KMS-11 (cell line): ENCODE results near the gene PNLIPRP1.

Source experiments
- H2AFZ ChIP-seq: fragments of 200-600 bp; sonication (generic); 2 replicates; pipeline ENCODE4 v1.6.1; 2016; ENCODE audit warnings: antibody characterized with exemption, mixed run types, low read depth
- H3K27ac ChIP-seq: fragments of 200-600 bp; sonication (generic); 2 replicates; pipeline ENCODE4 v1.6.1; 2016; ENCODE audit warnings: mild to moderate bottlenecking, mixed run types
- H3K27me3 ChIP-seq: fragments of 200-600 bp; sonication (generic); 2 replicates; pipeline ENCODE4 v1.6.1; 2017; ENCODE audit warnings: mild to moderate bottlenecking, low read depth, mixed run types, moderate library complexity; ENCODE audit not compliant: insufficient read depth
- H3K36me3 ChIP-seq: fragments of 200-600 bp; sonication (generic); 2 replicates; pipeline ENCODE4 v1.6.1; 2017; ENCODE audit warnings: mild to moderate bottlenecking, mixed run types; ENCODE audit not compliant: insufficient read depth
- H3K4me1 ChIP-seq: fragments of 200-600 bp; sonication (generic); 2 replicates; pipeline ENCODE4 v1.6.1; 2016; ENCODE audit warnings: mild to moderate bottlenecking, low read depth, mixed run types; ENCODE audit not compliant: poor library complexity, severe bottlenecking
- H3K4me2 ChIP-seq: fragments of 200-600 bp; sonication (generic); 2 replicates; pipeline ENCODE4 v1.7.0; 2016; ENCODE audit warnings: mild to moderate bottlenecking, mixed run types
- H3K4me3 ChIP-seq: fragments of 200-600 bp; sonication (generic); IDR thresholded peaks from 2 replicates; pipeline ENCODE4 v1.6.1; 2017; ENCODE audit warnings: low read depth, low read length, mixed read lengths; ENCODE audit not compliant: insufficient read depth
- H3K79me2 ChIP-seq: fragments of 200-600 bp; sonication (generic); 2 replicates; pipeline ENCODE4 v1.6.1; 2016; ENCODE audit warnings: low read depth, mixed run types; ENCODE audit not compliant: insufficient read depth
- H3K9ac ChIP-seq: fragments of 200-600 bp; sonication (generic); 2 replicates; pipeline ENCODE4 v1.6.1; 2016; ENCODE audit warnings: mild to moderate bottlenecking, mixed run types
- H4K20me1 ChIP-seq: fragments of 200-600 bp; sonication (generic); 2 replicates; pipeline ENCODE4 v1.6.1; 2016; ENCODE audit warnings: mild to moderate bottlenecking, mixed run types; ENCODE audit not compliant: insufficient read depth
- TF ChIP-seq, protein P1 (sequence below): fragments of 200-600 bp; sonication (generic); conservative IDR thresholded peaks from 2 replicates; pipeline ENCODE4 v1.6.1; 2017; ENCODE audit warnings: low read depth, mild to moderate bottlenecking, antibody characterized with exemption, low read length, moderate library complexity, mixed read lengths

PNLIPRP1 gene

DNA sequence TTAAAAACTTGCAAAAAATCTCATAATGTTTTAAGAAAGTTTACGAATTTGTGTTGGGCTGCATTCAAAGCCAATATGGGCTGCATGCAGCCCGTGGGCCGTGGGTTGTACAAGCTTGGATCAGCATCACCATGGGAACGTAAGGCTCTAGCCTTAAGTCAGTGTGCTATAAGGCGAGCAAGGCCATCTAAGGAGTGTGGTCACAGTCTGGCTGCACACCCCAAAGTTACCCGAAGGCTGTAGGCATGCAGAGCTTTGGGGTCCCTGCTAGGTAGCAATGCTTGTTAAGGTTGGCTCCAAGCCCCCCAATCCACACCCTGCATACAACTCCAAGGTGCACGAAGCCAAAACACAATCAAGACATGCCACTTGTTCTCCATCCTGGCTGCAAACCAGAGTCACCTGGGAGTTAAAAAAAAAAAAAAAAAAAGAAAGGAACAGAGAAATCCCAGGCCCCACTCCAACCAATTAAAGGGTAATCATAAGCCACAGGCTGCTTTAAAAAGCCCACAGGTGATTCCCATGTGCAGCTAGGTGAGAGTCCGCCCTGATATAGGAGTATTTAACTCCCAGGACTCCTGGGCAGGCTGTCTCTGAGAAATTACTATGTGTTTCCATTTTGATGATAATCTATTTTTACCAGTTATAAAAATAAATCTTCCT lies 21.5 kb downstream of the PNLIPRP1 start:
- no peak overlapping the region for H3K27ac ChIP-seq
- no peaks in the 10 kb centered on the region for H3K4me1 ChIP-seq
- H3K36me3 ChIP-seq: no peaks in the 10 kb centered on the region
- no peak overlapping the region for H3K4me2 ChIP-seq
- H3K79me2 ChIP-seq: no peaks in the 10 kb centered on the region
- TF ChIP-seq, protein P1, sequence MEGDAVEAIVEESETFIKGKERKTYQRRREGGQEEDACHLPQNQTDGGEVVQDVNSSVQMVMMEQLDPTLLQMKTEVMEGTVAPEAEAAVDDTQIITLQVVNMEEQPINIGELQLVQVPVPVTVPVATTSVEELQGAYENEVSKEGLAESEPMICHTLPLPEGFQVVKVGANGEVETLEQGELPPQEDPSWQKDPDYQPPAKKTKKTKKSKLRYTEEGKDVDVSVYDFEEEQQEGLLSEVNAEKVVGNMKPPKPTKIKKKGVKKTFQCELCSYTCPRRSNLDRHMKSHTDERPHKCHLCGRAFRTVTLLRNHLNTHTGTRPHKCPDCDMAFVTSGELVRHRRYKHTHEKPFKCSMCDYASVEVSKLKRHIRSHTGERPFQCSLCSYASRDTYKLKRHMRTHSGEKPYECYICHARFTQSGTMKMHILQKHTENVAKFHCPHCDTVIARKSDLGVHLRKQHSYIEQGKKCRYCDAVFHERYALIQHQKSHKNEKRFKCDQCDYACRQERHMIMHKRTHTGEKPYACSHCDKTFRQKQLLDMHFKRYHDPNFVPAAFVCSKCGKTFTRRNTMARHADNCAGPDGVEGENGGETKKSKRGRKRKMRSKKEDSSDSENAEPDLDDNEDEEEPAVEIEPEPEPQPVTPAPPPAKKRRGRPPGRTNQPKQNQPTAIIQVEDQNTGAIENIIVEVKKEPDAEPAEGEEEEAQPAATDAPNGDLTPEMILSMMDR: no peak
- no peaks in the 10 kb centered on the region for H3K27me3 ChIP-seq
- no peaks in the 10 kb centered on the region for H4K20me1 ChIP-seq
- H2AFZ ChIP-seq: no peak overlapping the region
- no peak overlapping the region for H3K9ac ChIP-seq
- H3K4me3 ChIP-seq: no peak overlapping the region

- no peak overlapping the region for H3K4me2 ChIP-seq
- no peak overlapping the region for H2AFZ ChIP-seq
- H3K9ac ChIP-seq: no peak overlapping the region
- H3K27ac ChIP-seq: no peak overlapping the region
- H4K20me1 ChIP-seq: no peaks in the 10 kb centered on the region
- no peaks in the 10 kb centered on the region for H3K27me3 ChIP-seq
- TF ChIP-seq, protein P1: no peak
- no peaks in the 10 kb centered on the region for H3K79me2 ChIP-seq
- no peaks in the 10 kb centered on the region for H3K4me1 ChIP-seq
- no peaks in the 10 kb centered on the region for H3K36me3 ChIP-seq
- H3K4me3 ChIP-seq: no peak overlapping the region
Measured at GRCh38 chr10:116613471-116613870, 22.7 kb downstream of the PNLIPRP1 start.

GRCh38 chr10:116614796-116615195 lies 24.0 kb downstream of the PNLIPRP1 start:
- TF ChIP-seq, protein P1: no peak
- H3K9ac ChIP-seq: no peak overlapping the region
- H3K36me3 ChIP-seq: no peaks in the 10 kb centered on the region

DNA sequence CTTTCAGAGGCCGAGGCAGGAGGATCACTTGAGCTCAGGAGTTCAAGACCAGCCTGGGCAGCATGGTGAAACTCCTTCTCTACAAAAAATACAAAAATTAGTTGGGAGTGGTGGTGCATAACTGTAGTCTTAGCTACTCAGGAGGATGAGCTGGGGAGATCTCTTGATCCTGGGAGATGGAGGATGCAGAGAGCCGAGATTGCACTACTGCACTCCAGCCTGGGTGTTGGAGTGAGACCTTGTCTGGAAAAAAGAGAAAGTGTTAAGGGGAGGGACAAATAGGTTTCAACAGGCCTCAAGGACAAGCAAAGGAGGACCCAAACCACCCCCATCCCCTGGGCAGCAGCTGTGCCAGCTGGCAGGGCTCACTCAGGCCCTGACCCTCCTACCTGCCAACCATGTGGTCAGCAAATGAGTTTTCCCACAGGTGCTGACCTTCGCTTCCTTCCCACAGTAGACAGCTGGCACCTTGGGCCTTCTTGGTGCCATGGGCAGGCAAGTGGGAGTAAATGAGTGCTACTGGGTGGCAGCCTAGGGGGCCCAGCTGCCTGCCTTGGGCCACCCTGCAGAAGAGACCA lies 24.5 kb downstream of the PNLIPRP1 start:
- Histone ChIP-seq H3K27me3 (no peaks in the 10 kb centered on the region), H3K79me2 (no peaks in the 10 kb centered on the region), H3K9ac (no peak overlapping the region), H3K4me3 (no peak overlapping the region), H3K4me1 (no peaks in the 10 kb centered on the region), H3K36me3 (no peaks in the 10 kb centered on the region), H3K4me2 (no peak overlapping the region), H4K20me1 (no peaks in the 10 kb centered on the region), H2AFZ (no peak overlapping the region), H3K27ac (no peak overlapping the region)
- TF ChIP-seq, protein P1: no peak

More at GRCh38 chr10:116614796-116615195, 24.0 kb downstream of the PNLIPRP1 start:
- Histone ChIP-seq H3K4me1 (no peaks in the 10 kb centered on the region), H3K79me2 (no peaks in the 10 kb centered on the region), H2AFZ (no peak overlapping the region), H3K4me3 (no peak overlapping the region), H3K27ac (no peak overlapping the region), H3K4me2 (no peak overlapping the region), H4K20me1 (no peaks in the 10 kb centered on the region), H3K27me3 (no peaks in the 10 kb centered on the region)
